GM12878 (cell line): ENCODE results near the gene ASGR1. TPM values are rescaled to one million over a fixed set of nuclear protein-coding genes. Genes with fewer than 3 reads are reported as not detected.
A peak's percentile ranks its signal among the peaks of the same experiment; 100 is the strongest.

Experiments used
- CBFB ChIP-seq: IDR thresholded peaks from 2 replicates; pipeline ENCODE4 v1.6.1; 2016; ENCODE audit warnings: antibody characterized with exemption, low read depth
- CBX5 ChIP-seq: sonication (generic); IDR thresholded peaks from 2 replicates; pipeline ENCODE4 v1.6.1; 2016; ENCODE audit warnings: low read depth, moderate library complexity, mild to moderate bottlenecking, inconsistent platforms
- CHD2 ChIP-seq: IDR thresholded peaks from 2 replicates; pipeline ENCODE4 v1.6.1; 2011; ENCODE audit warnings: low read depth, low read length, improper control_type of control experiment, borderline replicate concordance
- CREM ChIP-seq: IDR thresholded peaks from 2 replicates; pipeline ENCODE4 v1.6.1; 2014; ENCODE audit warnings: antibody characterized with exemption, low read depth
- EGR1 ChIP-seq, 2 experiments: IDR thresholded peaks; 1 replicate in 1 of 2; 2 replicates in 1 of 2; pipeline ENCODE4 v1.6.1; 2011 to 2012; ENCODE audit warnings: low read depth in 2 of 2, low read length in 2 of 2, borderline replicate concordance in 1 of 2, mild to moderate bottlenecking in 1 of 2, moderate library complexity in 1 of 2
- ESRRA ChIP-seq: IDR thresholded peaks from 2 replicates; pipeline ENCODE4 v1.6.1; 2012; ENCODE audit warnings: mild to moderate bottlenecking, low read length, improper control_type of control experiment
- FOS ChIP-seq: IDR thresholded peaks from 3 replicates; pipeline ENCODE4 v1.6.1; 2011; ENCODE audit warnings: borderline replicate concordance; ENCODE audit not compliant: insufficient read length; ENCODE audit errors: extremely low read depth
- FOXK2 ChIP-seq: fragments of 450-650 bp; IDR thresholded peaks from 2 replicates; pipeline ENCODE4 v1.6.1; 2017; ENCODE audit warnings: mild to moderate bottlenecking, moderate library complexity
- IRF4 ChIP-seq: IDR thresholded peaks from 2 replicates; pipeline ENCODE4 v1.6.1; 2011; ENCODE audit warnings: low read depth, low read length
- MEF2A ChIP-seq: IDR thresholded peaks from 2 replicates; pipeline ENCODE4 v1.6.1; 2011; ENCODE audit warnings: low read depth, mild to moderate bottlenecking, low read length, moderate library complexity; ENCODE audit not compliant: insufficient read depth
- MEF2B ChIP-seq: fragments of 450-650 bp; IDR thresholded peaks from 2 replicates; pipeline ENCODE4 v1.6.1; 2018; ENCODE audit warnings: mild to moderate bottlenecking, moderate library complexity; ENCODE audit not compliant: partially characterized antibody, poor library complexity, severe bottlenecking
- MTA3 ChIP-seq: IDR thresholded peaks from 2 replicates; pipeline ENCODE4 v1.6.1; 2012; ENCODE audit warnings: low read length, inconsistent platforms, borderline replicate concordance
- MYB ChIP-seq: fragments of 150-350 bp; IDR thresholded peaks from 2 replicates; pipeline ENCODE4 v1.6.1; 2014; ENCODE audit warnings: mild to moderate bottlenecking, low read depth, low read length, borderline replicate concordance
- NBN ChIP-seq: fragments of 450-650 bp; IDR thresholded peaks from 2 replicates; pipeline ENCODE4 v1.6.1; 2016
- NFXL1 ChIP-seq: fragments of 450-650 bp; IDR thresholded peaks from 2 replicates; pipeline ENCODE4 v1.6.1; 2017; ENCODE audit warnings: antibody characterized with exemption, mild to moderate bottlenecking, borderline replicate concordance
- NFYB ChIP-seq: IDR thresholded peaks from 2 replicates; pipeline ENCODE4 v1.6.1; 2011; ENCODE audit warnings: low read depth, mild to moderate bottlenecking, low read length, improper control_type of control experiment, moderate library complexity; ENCODE audit not compliant: insufficient read depth
- NR2C2 ChIP-seq: IDR thresholded peaks from 2 replicates; pipeline ENCODE4 v1.6.1; 2011; ENCODE audit warnings: borderline replicate concordance, low read depth; ENCODE audit not compliant: control insufficient read depth, insufficient read length
- NR2F1 ChIP-seq: fragments of 450-650 bp; conservative IDR thresholded peaks from 2 replicates; pipeline ENCODE4 v1.6.1; 2017; ENCODE audit warnings: mild to moderate bottlenecking
- PAX8 ChIP-seq: fragments of 450-650 bp; IDR thresholded peaks from 2 replicates; pipeline ENCODE4 v1.6.1; 2017; ENCODE audit warnings: mild to moderate bottlenecking, moderate library complexity
- POLR2AphosphoS2 ChIP-seq: IDR thresholded peaks from 2 replicates; pipeline ENCODE4 v1.6.1; 2011; ENCODE audit warnings: low read depth, mild to moderate bottlenecking, low read length, improper control_type of control experiment, moderate library complexity
- RELA ChIP-seq: fragments of 450-650 bp; IDR thresholded peaks from 2 replicates; pipeline ENCODE4 v1.8.0; 2014; ENCODE audit warnings: borderline replicate concordance; ENCODE audit not compliant: partially characterized antibody
- SIN3A ChIP-seq: IDR thresholded peaks from 2 replicates; pipeline ENCODE4 v1.6.1; 2012; ENCODE audit warnings: low read depth, low read length, improper control_type of control experiment
- SMC3 ChIP-seq: IDR thresholded peaks from 2 replicates; pipeline ENCODE4 v1.6.1; 2011; ENCODE audit warnings: low read length, improper control_type of control experiment, borderline replicate concordance
- SPI1 ChIP-seq: IDR thresholded peaks from 2 replicates; pipeline ENCODE4 v1.6.1; 2011; ENCODE audit warnings: low read depth, mild to moderate bottlenecking, low read length, moderate library complexity, borderline replicate concordance; ENCODE audit not compliant: insufficient read depth
- STAT3 ChIP-seq: IDR thresholded peaks from 2 replicates; pipeline ENCODE4 v1.6.1; 2011; ENCODE audit warnings: low read depth, low read length, improper control_type of control experiment
- TBL1XR1 ChIP-seq: IDR thresholded peaks from 2 replicates; pipeline ENCODE4 v1.6.1; 2012; ENCODE audit warnings: low read depth, low read length, improper control_type of control experiment
- WRNIP1 ChIP-seq: IDR thresholded peaks from 2 replicates; pipeline ENCODE4 v1.6.1; 2011; ENCODE audit warnings: low read depth, low read length, improper control_type of control experiment, borderline replicate concordance
- ZBED1 ChIP-seq: IDR thresholded peaks from 2 replicates; pipeline ENCODE4 v1.6.1; 2016; ENCODE audit warnings: borderline replicate concordance
- ZNF217 ChIP-seq: fragments of 450-650 bp; IDR thresholded peaks from 2 replicates; pipeline ENCODE4 v1.6.1; 2017; ENCODE audit warnings: antibody characterized with exemption, mild to moderate bottlenecking
- ZNF384 ChIP-seq: IDR thresholded peaks from 2 replicates; pipeline ENCODE4 v1.6.1; 2012; ENCODE audit warnings: low read depth, mild to moderate bottlenecking, low read length, improper control_type of control experiment, borderline replicate concordance
- polyA plus RNA-seq, 11 experiments: library from polyadenylated mRNA; depleted of rRNA in 4 of 11; unstranded in 6 of 11; stranded (reverse) in 5 of 11; fragments of >200 nt; fragmentation: Nextera tagmentation in 4 of 11; fragmentation: Illumina TruSeq in 1 of 11; extraction: Ambion mirVana in 4 of 11; extraction: Trizol in 1 of 11; gene quantifications; 1 replicate in 1 of 11; 2 replicates in 10 of 11; pipeline versions ENCODE4 v1.2.1 to v1.2.3, GENCODE V29; 2011 to 2016; ENCODE audit warnings: inconsistent platforms in 2 of 11, missing spikeins in 2 of 11, low read depth in 1 of 11
- total RNA-seq, 4 experiments: library from RNA; depleted of rRNA in 3 of 4; stranded (reverse); fragments of >200 nt in 3 of 4; fragmentation: Illumina TruSeq in 1 of 4; extraction: Trizol in 1 of 4; gene quantifications; 2 replicates each; pipeline versions ENCODE4 v1.2.1 to v1.2.3, GENCODE V29; 2013 to 2021
- TF ChIP-seq, protein P1 (sequence below), 3 experiments: IDR thresholded peaks in 2 of 3; conservative IDR thresholded peaks in 1 of 3; 2 replicates each; pipeline ENCODE4 v1.5.1; 2011; ENCODE audit warnings: low read depth in 3 of 3, low read length in 3 of 3, mild to moderate bottlenecking in 3 of 3, control low read depth in 2 of 3, moderate library complexity in 2 of 3, inconsistent platforms in 1 of 3, mixed read lengths in 1 of 3; ENCODE audit not compliant: control insufficient read depth in 2 of 3, insufficient read depth in 1 of 3; ENCODE audit errors: extremely low read depth in 1 of 3
- TF ChIP-seq, protein P2 (sequence below): IDR thresholded peaks from 2 replicates; pipeline ENCODE4 v1.6.1; 2012; ENCODE audit warnings: low read depth, low read length, improper control_type of control experiment

The ASGR1 gene
- total and polyA plus RNA-seq, 10 of the 15 experiments (the other 5 are each of a cell fraction or from before 2014, with no cell fraction given), result 0.06 to 0.34 (median 0.14) TPM; not detected in 6

DNA sequence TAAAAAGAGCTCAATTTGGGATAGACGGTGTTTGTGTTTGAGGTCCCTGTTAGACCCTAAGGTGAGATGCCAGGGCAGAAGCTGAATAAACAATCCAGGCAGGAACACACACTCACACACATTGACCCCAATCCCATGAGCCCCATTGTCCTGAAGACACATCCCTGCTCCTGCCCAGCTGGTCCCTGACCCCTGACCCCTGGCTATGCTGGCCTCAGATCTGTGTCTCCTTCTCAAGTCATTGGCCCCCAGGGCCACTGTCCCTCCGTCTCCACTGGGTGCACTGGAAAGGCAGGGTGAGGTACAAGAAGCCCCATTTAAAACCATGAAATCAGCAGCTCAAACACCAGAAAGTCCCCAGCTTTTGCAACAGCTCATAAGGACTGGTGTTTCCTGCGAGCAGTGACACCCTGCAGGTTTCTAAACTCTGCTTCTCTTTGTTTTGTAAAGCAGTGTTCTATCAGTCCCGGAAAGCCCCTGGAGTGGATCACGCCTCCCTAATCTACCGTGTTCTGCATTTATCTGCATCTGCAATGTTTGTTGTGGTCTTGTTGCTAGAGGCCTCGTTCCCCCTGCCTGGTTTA lies 46.6 kb downstream of the ASGR1 start (continued):
- no peak for TF ChIP-seq FOS
- no peak for TF ChIP-seq NFXL1
- peak; percentile 31; the same call in 1 of the 2 replicates for TF ChIP-seq ZNF384
- TF ChIP-seq CBX5, result no peak
- TF ChIP-seq CREM, result peak; percentile 32; the same call in 1 of the 2 replicates
- no peak for TF ChIP-seq ZBED1
- 0 out of 2 replicates have a peak, but pooled peaks have one; percentile 56 for TF ChIP-seq POLR2AphosphoS2
- TF ChIP-seq, protein P1, sequence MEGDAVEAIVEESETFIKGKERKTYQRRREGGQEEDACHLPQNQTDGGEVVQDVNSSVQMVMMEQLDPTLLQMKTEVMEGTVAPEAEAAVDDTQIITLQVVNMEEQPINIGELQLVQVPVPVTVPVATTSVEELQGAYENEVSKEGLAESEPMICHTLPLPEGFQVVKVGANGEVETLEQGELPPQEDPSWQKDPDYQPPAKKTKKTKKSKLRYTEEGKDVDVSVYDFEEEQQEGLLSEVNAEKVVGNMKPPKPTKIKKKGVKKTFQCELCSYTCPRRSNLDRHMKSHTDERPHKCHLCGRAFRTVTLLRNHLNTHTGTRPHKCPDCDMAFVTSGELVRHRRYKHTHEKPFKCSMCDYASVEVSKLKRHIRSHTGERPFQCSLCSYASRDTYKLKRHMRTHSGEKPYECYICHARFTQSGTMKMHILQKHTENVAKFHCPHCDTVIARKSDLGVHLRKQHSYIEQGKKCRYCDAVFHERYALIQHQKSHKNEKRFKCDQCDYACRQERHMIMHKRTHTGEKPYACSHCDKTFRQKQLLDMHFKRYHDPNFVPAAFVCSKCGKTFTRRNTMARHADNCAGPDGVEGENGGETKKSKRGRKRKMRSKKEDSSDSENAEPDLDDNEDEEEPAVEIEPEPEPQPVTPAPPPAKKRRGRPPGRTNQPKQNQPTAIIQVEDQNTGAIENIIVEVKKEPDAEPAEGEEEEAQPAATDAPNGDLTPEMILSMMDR (IDR thresholded peaks at IDR 0.05 in 2 of 3, conservative IDR thresholded peaks at IDR 0.05 in 1 of 3; ENCODE audit: control insufficient read depth in 2 of 3, extremely low read depth in 1 of 3, insufficient read depth in 1 of 3, low read depth in 3 of 3, low read length in 3 of 3), result peak in 1 of 3 experiments; percentile 2; a peak in 2 of 6 replicates
- no peak for TF ChIP-seq FOXK2
- TF ChIP-seq CHD2, result peak; percentile 59; the same call in 1 of the 2 replicates
- TF ChIP-seq NR2C2, result peak; percentile 51
- no peak for TF ChIP-seq NFYB
- TF ChIP-seq ESRRA, result no peak; the same call in 1 of the 2 replicates
- TF ChIP-seq, protein P2, sequence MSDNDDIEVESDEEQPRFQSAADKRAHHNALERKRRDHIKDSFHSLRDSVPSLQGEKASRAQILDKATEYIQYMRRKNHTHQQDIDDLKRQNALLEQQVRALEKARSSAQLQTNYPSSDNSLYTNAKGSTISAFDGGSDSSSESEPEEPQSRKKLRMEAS, result no peak
- peak; percentile 20 for TF ChIP-seq MEF2B
- no peak for TF ChIP-seq SIN3A
- TF ChIP-seq PAX8, result no peak
- 0 out of 2 replicates have a peak, but pooled peaks have one; percentile 16 for TF ChIP-seq MEF2A
- TF ChIP-seq SPI1, result peak; percentile 61; the same call in 1 of the 2 replicates
- peak; percentile 54; the same call in 1 of the 2 replicates for TF ChIP-seq STAT3
- 0 out of 2 replicates have a peak, but pooled peaks have one; percentile 55 for TF ChIP-seq TBL1XR1
- TF ChIP-seq WRNIP1, result 0 out of 2 replicates have a peak, but pooled peaks have one; percentile 41
- peak; percentile 35; the same call in 1 of the 2 replicates for TF ChIP-seq CBFB
- TF ChIP-seq MTA3, result peak; percentile 47; the same call in 1 of the 2 replicates
- peak; percentile 93 for TF ChIP-seq NR2F1
- TF ChIP-seq NBN, result peak; percentile 63
- no peak for TF ChIP-seq EGR1 (IDR thresholded peaks at IDR 0.05; ENCODE audit: borderline replicate concordance in 1 of 2, low read depth in 2 of 2, low read length in 2 of 2)
- TF ChIP-seq RELA, result peak; percentile 90
- TF ChIP-seq MYB, result no peak
- TF ChIP-seq IRF4, result no peak
- TF ChIP-seq ZNF217, result no peak
- TF ChIP-seq SMC3, result 0 out of 2 replicates have a peak, but pooled peaks have one; percentile 21
